Adrenal gland (tissue), 12 donors: ENCODE results near the gene FZD7. TPM values are rescaled to one million over a fixed set of nuclear protein-coding genes. Genes with fewer than 3 reads are reported as not detected.
A peak's percentile ranks its signal among the peaks of the same experiment; 100 is the strongest.

Source experiments
- DNase-seq, 7 donors: peaks; one replicate each; pipeline ENCODE4 v3.0.0-alpha.2; 2019 to 2020
- H3K27ac ChIP-seq, 5 donors: fragments of 200-600 bp; sonication (generic) in 4 of 5; 1 replicate in 3 of 5; 2 replicates in 2 of 5; pipeline versions ENCODE4 v1.5.1 to v1.8.0; 2016 to 2020; ENCODE audit warnings: mild to moderate bottlenecking in 1 of 5
- H3K27me3 ChIP-seq: fragments of 200-600 bp; 2 replicates; pipeline ENCODE4 v1.8.0; 2021
- H3K36me3 ChIP-seq, 2 donors: fragments of 200-600 bp; replicated peaks in 1 of 2; 1 replicate in 1 of 2; 2 replicates in 1 of 2; pipeline versions ENCODE4 v1.5.1 to v1.8.0; 2018 to 2022
- H3K4me1 ChIP-seq, 2 donors: fragments of 200-600 bp; replicated peaks in 1 of 2; 1 replicate in 1 of 2; 2 replicates in 1 of 2; pipeline versions ENCODE4 v1.5.1 to v1.8.0; 2018 to 2021
- H3K4me3 ChIP-seq, 4 donors: fragments of 200-600 bp; sonication (generic) in 3 of 4; one replicate each; pipeline ENCODE4 v1.5.1; 2016 to 2018
- H3K9me3 ChIP-seq, 3 donors: fragments of 200-600 bp; sonication (generic) in 1 of 3; replicated peaks in 1 of 3; 1 replicate in 2 of 3; 2 replicates in 1 of 3; pipeline versions ENCODE4 v1.5.1 to v1.8.0; 2016 to 2021
- POLR2A ChIP-seq, 2 donors: fragments of 450-650 bp; IDR thresholded peaks; one replicate each; pipeline ENCODE4 v1.6.1; 2017; ENCODE audit warnings: antibody characterized with exemption in 2 of 2, mild to moderate bottlenecking in 2 of 2, moderate library complexity in 1 of 2
- WGBS, 4 donors: extraction: QIAGEN DNeasy Blood & Tissue Kit in 2 of 4; methylation state at CpG; one replicate each; pipeline versions ENCODE4 v1.1.5 to v1.1.7; 2013 to 2017; 5-methylcytosine and 5-hydroxymethylcytosine counted together
- intact Hi-C, 2 donors: fragments of 100-400 bp; cut with DNase I; formaldehyde crosslinking; loops; one replicate each; pipeline versions ENCODE4 v1.14.1 to v1.15.0; 2022 to 2023
- polyA plus RNA-seq, 3 donors: library from polyadenylated mRNA; stranded (reverse); fragments of 200-250 nt in 2 of 3; fragments of 350-450 nt in 1 of 3; fragmentation: Illumina TruSeq in 1 of 3; extraction: RNeasy Lipid Tissue Mini Kit (QIAGEN cat#74804) in 1 of 3; gene quantifications; one replicate each; pipeline ENCODE4 v1.2.3, GENCODE V29; 2013 to 2014
- total RNA-seq, 9 donors: library from RNA; depleted of rRNA in 4 of 9; stranded (reverse); fragments of >200 nt in 4 of 9; fragments of 120-200 nt in 1 of 9; fragmentation: NEBNext Ultra II Directional in 1 of 9; extraction: Animal tissue kit (Norgen Biotek cat#: 25700) in 1 of 9; gene quantifications; one replicate each; pipeline versions ENCODE4 v1.1.0 to v1.2.4, GENCODE V29; 2013 to 2023
- TF ChIP-seq, protein P1 (sequence below), 6 experiments: fragments of 450-650 bp in 4 of 6; fragments of 200-600 bp in 2 of 6; sonication (generic) in 1 of 6; IDR thresholded peaks; 1 replicate in 5 of 6; 2 replicates in 1 of 6; pipeline versions ENCODE4 v1.5.1 to v1.8.0; 2016 to 2021; ENCODE audit warnings: antibody characterized with exemption in 6 of 6, mild to moderate bottlenecking in 2 of 6, moderate library complexity in 1 of 6
- donor health status: healthy with polysubstance abuse.
- donor health status: Bipolar disorder and iron deficiency.
- donor health status: DM: yes; HTN: yes; CAD: no.
- donor health status: DM: no; HTN: no; CAD: no.
- donor health status: DM: no; HTN: no; CAD: no.
- donor health status: DM: yes; HTN: yes; CAD: no.

Gene FZD7
- total and polyA plus RNA-seq, 12 donors = 1.2 to 7.1 (median 3.0) TPM

GRCh38 chr2:202036601-202037037 is 3.0 kb downstream of the FZD7 start:
- intact Hi-C loops = no loop called here
- no peaks in the 10 kb centered on the region for H3K36me3 ChIP-seq
- no peak for TF ChIP-seq POLR2A (IDR thresholded peaks at IDR 0.05)
- TF ChIP-seq, protein P1, sequence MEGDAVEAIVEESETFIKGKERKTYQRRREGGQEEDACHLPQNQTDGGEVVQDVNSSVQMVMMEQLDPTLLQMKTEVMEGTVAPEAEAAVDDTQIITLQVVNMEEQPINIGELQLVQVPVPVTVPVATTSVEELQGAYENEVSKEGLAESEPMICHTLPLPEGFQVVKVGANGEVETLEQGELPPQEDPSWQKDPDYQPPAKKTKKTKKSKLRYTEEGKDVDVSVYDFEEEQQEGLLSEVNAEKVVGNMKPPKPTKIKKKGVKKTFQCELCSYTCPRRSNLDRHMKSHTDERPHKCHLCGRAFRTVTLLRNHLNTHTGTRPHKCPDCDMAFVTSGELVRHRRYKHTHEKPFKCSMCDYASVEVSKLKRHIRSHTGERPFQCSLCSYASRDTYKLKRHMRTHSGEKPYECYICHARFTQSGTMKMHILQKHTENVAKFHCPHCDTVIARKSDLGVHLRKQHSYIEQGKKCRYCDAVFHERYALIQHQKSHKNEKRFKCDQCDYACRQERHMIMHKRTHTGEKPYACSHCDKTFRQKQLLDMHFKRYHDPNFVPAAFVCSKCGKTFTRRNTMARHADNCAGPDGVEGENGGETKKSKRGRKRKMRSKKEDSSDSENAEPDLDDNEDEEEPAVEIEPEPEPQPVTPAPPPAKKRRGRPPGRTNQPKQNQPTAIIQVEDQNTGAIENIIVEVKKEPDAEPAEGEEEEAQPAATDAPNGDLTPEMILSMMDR (IDR thresholded peaks at IDR 0.05) = no peak
- no peaks in the 10 kb centered on the region for H3K9me3 ChIP-seq
- peak overlapping the region in 2 of 5 donors; percentile 20 to 28 for H3K27ac ChIP-seq
- peaks cover 8 to 26% of the 10 kb centered on the region in 2 donors for H3K4me1 ChIP-seq
- H3K27me3 ChIP-seq = peaks cover 5% of the 10 kb centered on the region
- 64 to 82% (median 71%) methylated on average over 15 of the region's 15 CpGs for WGBS, 4 donors
- no peak for DNase-seq
- H3K4me3 ChIP-seq = peak overlapping the region in 1 of 4 donors; percentile 6

- whole genome bisulfite sequencing, 4 donors = 65 to 76% (median 69%) methylated on average over 7 of the region's 7 CpGs
- no peak for TF ChIP-seq POLR2A (IDR thresholded peaks at IDR 0.05)
- TF ChIP-seq, protein P1 (IDR thresholded peaks at IDR 0.05) = no peak
- DNase-seq = no peak
- Histone ChIP-seq H3K27ac (peak overlapping the region in 1 of 5 donors; percentile 28), H3K9me3 (no peaks in the 10 kb centered on the region), H3K36me3 (no peaks in the 10 kb centered on the region), H3K4me3 (no peak overlapping the region), H3K4me1 (peaks cover 8 to 26% of the 10 kb centered on the region in 2 donors), H3K27me3 (peaks cover 5% of the 10 kb centered on the region)
- intact Hi-C loops = no loop called here
Measured at GRCh38 chr2:202037086-202037485, 3.4 kb downstream of the FZD7 start.

GRCh38 chr2:202038471-202039277 is 5.0 kb downstream of the FZD7 start:
- H3K27me3 ChIP-seq = peaks cover 5% of the 10 kb centered on the region
- no peaks in the 10 kb centered on the region for H3K36me3 ChIP-seq
- TF ChIP-seq, protein P1 (IDR thresholded peaks at IDR 0.05) = no peak
- no peak for TF ChIP-seq POLR2A (IDR thresholded peaks at IDR 0.05)
- H3K9me3 ChIP-seq = no peaks in the 10 kb centered on the region
- DNase-seq = peak in 2 of 7 donors; percentile 20 to 26
- WGBS, 4 donors = 43 to 56% (median 48%) methylated on average over 4 of the region's 4 CpGs
- intact Hi-C loops = no loop called here
- H3K27ac ChIP-seq = no peak overlapping the region
- H3K4me1 ChIP-seq = peaks cover 8 to 26% of the 10 kb centered on the region in 2 donors
- H3K4me3 ChIP-seq = no peak overlapping the region

- TF ChIP-seq, protein P1 (IDR thresholded peaks at IDR 0.05) = no peak
- no peak for TF ChIP-seq POLR2A (IDR thresholded peaks at IDR 0.05)
- Histone ChIP-seq H3K27ac (no peak overlapping the region), H3K9me3 (no peaks in the 10 kb centered on the region), H3K36me3 (no peaks in the 10 kb centered on the region), H3K4me3 (no peak overlapping the region), H3K27me3 (peaks cover 5% of the 10 kb centered on the region), H3K4me1 (peaks cover 8 to 22% of the 10 kb centered on the region in 2 donors)
- no peak for DNase-seq
- 65 to 79% (median 70%) methylated on average over 13 of the region's 13 CpGs for WGBS, 4 donors
- intact Hi-C loops = no loop called here
Measured at GRCh38 chr2:202039278-202040078, 5.8 kb downstream of the FZD7 start.
